Measurements from ENCODE around the gene CD79A. TPM values are rescaled to one million over a fixed set of nuclear protein-coding genes. Genes with fewer than 3 reads are reported as not detected.
"Not testable (repeated sequence)": the region's sequence is repeated elsewhere in the genome, so short reads cannot be mapped to it uniquely, and the experiment has no call there.

The CD79A gene
- total and polyA plus RNA-seq, 11 donors: 0.37 to 0.88 (median 0.48) TPM; not detected in 7

GRCh38 chr19:41912899-41913537, 35.9 kb downstream of the CD79A start:
- intact Hi-C loops (cut with DNase I): no loop called here
- 2 to 3% (median 2%) methylated on average over 40 to 51 of the region's 51 CpGs for WGBS, 4 donors
- Histone ChIP-seq H3K4me1 (peaks cover 0 to 16% (median 0%) of the 10 kb centered on the region in 12 donors), H3K27me3 (peaks cover 26 to 82% (median 52%) of the 10 kb centered on the region in 9 donors), H3K9me3 (no peaks in the 10 kb centered on the region), H3K27ac (no peak overlapping the region), H3K36me3 (no peaks in the 10 kb centered on the region), H3K4me3 (no peak overlapping the region)
- no peak for ATAC-seq
- no peak for TF ChIP-seq POLR2A (IDR thresholded peaks at IDR 0.05)
- no peak for TF ChIP-seq CTCF (IDR thresholded peaks at IDR 0.05)
- DNase-seq: no peak

- H3K27me3 ChIP-seq: peaks cover 32 to 90% (median 54%) of the 10 kb centered on the region in 9 donors
- intact Hi-C loops (cut with DNase I): no loop called here
- ATAC-seq (no peak), DNase-seq (no peak)
- 7 to 9% (median 8%) methylated on average over 21 of the region's 21 CpGs for WGBS, 4 donors
- no peaks in the 10 kb centered on the region for H3K36me3 ChIP-seq
- no peaks in the 10 kb centered on the region for H3K9me3 ChIP-seq
- TF ChIP-seq CTCF (IDR thresholded peaks at IDR 0.05) (no peak), POLR2A (IDR thresholded peaks at IDR 0.05) (no peak)
- H3K4me1 ChIP-seq: peaks cover 0 to 16% (median 0%) of the 10 kb centered on the region in 12 donors
- no peak overlapping the region for H3K4me3 ChIP-seq
- H3K27ac ChIP-seq: no peak overlapping the region
Measured at GRCh38 chr19:41913538-41914423, 36.7 kb downstream of the CD79A start.

GRCh38 chr19:41914424-41914834, 37.4 kb downstream of the CD79A start:
- H3K9me3 ChIP-seq; intact Hi-C loops (cut with DNase I); H3K4me3 ChIP-seq; H3K27ac ChIP-seq; DNase-seq; ATAC-seq; H3K36me3 ChIP-seq: not testable (repeated sequence)
- WGBS, 4 donors: 1 to 24% (median 3%) methylated on average over 4 to 5 of the region's 5 CpGs
- peaks cover 0 to 16% (median 0%) of the 10 kb centered on the region in 12 donors for H3K4me1 ChIP-seq
- H3K27me3 ChIP-seq: peaks cover 35 to 92% (median 58%) of the 10 kb centered on the region in 9 donors

GRCh38 chr19:41915021-41915775, 38.1 kb downstream of the CD79A start:
- no peak for DNase-seq
- H3K27me3 ChIP-seq: peaks cover 35 to 96% (median 58%) of the 10 kb centered on the region in 9 donors
- no peak for TF ChIP-seq CTCF (IDR thresholded peaks at IDR 0.05)
- no peak for TF ChIP-seq POLR2A (IDR thresholded peaks at IDR 0.05)
- no peak overlapping the region for H3K4me3 ChIP-seq
- intact Hi-C loops (cut with DNase I): no loop called here
- ATAC-seq: no peak
- peaks cover 0 to 16% (median 0%) of the 10 kb centered on the region in 12 donors for H3K4me1 ChIP-seq
- WGBS, 4 donors: 3 to 6% (median 4%) methylated on average over 36 to 38 of the region's 38 CpGs
- H3K9me3 ChIP-seq: no peaks in the 10 kb centered on the region
- no peak overlapping the region for H3K27ac ChIP-seq
- H3K36me3 ChIP-seq: no peaks in the 10 kb centered on the region

Measured in heart left ventricle (tissue), 16 donors.